ENCODE measurements around the gene CFAP74. TPM values are rescaled to one million over a fixed set of nuclear protein-coding genes. Genes with fewer than 3 reads are reported as not detected.

The CFAP74 gene
- polyA plus RNA-seq, 2 of the 4 experiments (the other 2 are of a cell fraction) = 0.03 to 0.04 TPM

DNA sequence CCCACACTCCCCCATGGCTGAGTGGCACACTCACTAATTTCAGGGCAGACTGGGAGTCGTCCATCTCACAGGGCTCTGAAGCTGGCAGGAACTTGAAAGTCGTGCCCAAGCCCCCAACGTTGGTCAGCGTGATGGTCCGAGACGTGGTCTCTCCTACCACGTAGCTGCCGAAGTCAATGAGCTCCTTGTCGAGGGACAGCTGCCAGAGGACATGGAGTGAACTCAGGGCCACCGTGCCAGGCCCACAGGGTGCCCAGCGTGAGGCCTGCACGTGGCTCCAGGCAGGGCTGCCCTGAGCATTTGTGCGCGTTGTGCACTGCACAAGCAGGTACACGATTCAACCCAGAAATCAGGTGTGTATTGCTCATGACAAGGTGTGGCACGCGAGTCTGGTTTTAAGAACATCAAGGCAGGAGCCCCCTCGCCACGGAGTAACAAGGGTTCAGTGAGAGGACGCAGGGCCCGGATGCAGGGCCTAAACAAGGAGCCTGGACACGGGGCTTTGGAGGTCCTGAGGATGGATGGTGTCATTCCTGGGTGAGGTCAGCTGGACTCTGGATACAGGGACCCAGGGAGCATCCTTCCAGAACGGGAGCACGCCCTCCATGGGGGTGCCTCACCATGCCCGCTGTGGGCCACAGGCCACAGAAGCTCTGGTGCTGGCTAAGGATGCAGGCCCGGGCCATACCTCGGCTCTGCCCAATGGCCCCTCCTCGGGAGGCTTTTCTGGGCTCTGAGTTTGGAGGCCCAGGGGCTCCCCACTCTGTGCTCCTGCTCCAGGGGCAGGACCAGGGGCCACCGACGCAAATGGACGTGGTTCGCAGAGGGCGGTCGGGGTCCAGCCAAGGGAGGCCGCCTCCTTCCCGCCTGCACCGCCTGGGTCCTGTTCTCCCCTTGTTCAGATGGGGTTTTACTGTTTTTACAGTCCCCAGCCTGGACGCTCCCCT, 46.7 kb downstream of the CFAP74 start:
- Histone ChIP-seq H3K4me2 (no peak overlapping the region), H3K4me3 (no peak overlapping the region), H3K27ac (no peak overlapping the region), H3K4me1 (peaks cover 6% of the 10 kb centered on the region; the same call in 1 of the 3 replicates), H3K9me3 (no peaks in the 10 kb centered on the region)
- no peak for TF ChIP-seq CBX2 (IDR thresholded peaks at IDR 0.05; ENCODE audit: borderline replicate concordance, low read depth)
- no peak for TF ChIP-seq HEYL (CRISPR knock-in tag; IDR thresholded peaks at IDR 0.05)
- TF ChIP-seq, protein P1, sequence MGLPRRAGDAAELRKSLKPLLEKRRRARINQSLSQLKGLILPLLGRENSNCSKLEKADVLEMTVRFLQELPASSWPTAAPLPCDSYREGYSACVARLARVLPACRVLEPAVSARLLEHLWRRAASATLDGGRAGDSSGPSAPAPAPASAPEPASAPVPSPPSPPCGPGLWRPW (IDR thresholded peaks at IDR 0.05) = no peak
- TF ChIP-seq JUN (IDR thresholded peaks at IDR 0.05) = no peak
- no peak for TF ChIP-seq ZC3H11A (IDR thresholded peaks at IDR 0.05)
- no peak for TF ChIP-seq POLR2AphosphoS2 (conservative IDR thresholded peaks at IDR 0.05; ENCODE audit: low read length)
- TF ChIP-seq HOXA7 (CRISPR knock-in tag; IDR thresholded peaks at IDR 0.05) = no peak
- TF ChIP-seq RCOR1 (IDR thresholded peaks at IDR 0.05; ENCODE audit: low read depth, low read length) = no peak
- TF ChIP-seq MYC (IDR thresholded peaks at IDR 0.05; ENCODE audit: borderline replicate concordance, low read length) = no peak
- TF ChIP-seq FOXS1 (CRISPR knock-in tag; IDR thresholded peaks at IDR 0.05) = no peak
- TF ChIP-seq KDM1A (IDR thresholded peaks at IDR 0.05; ENCODE audit: low read depth) = no peak
- TF ChIP-seq TP53 (CRISPR knock-in tag; IDR thresholded peaks at IDR 0.05) = no peak
- no peak for TF ChIP-seq MAZ (IDR thresholded peaks at IDR 0.05; ENCODE audit: borderline replicate concordance, low read depth, low read length)
- TF ChIP-seq EP300 (IDR thresholded peaks at IDR 0.05) = no peak
- no peak for TF ChIP-seq CEBPB (IDR thresholded peaks at IDR 0.05)
- no peak for TF ChIP-seq NFE2L2 (conservative IDR thresholded peaks at IDR 0.05; ENCODE audit: low read length)
- ATAC-seq (no peak), DNase-seq (ENCODE audit: low read depth in 1 of 2, low spot score in 1 of 2) (no peak), FAIRE-seq (no peak)
- ChIA-PET CTCF (interaction anchor here (1.5 to 6.9 kb wide), 3 partner anchors 14 to 92 kb away, joined by 3 to 76 read pairs (median 30); no protein-coding TSS in a partner anchor), POLR2A (no interaction called here)
- WGBS (ENCODE audit: missing lambda C conversion rate) = 77% methylated on average over 13 of the region's 38 CpGs

DNA sequence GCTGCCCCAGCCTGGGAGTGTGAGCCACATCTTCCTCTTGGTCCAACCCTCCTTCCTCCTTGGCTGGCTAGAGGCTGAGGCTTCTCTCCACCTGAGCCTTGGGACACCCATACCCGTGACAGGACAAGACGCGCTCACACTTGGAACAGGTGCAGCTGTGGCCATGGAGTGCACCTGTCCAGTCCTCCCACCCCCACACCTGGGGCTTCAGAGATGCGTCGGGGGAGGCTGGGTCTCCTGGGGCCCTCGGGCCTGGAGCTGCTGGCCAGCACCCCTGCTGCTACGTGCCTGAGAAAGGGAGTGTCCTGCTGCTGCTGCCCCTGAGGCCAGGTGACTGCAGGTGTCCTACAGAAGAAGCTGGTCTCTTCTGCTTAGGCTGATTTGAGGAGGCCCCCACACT, 47.5 kb downstream of the CFAP74 start:
- Histone ChIP-seq H3K4me2 (no peak overlapping the region), H3K9me3 (no peaks in the 10 kb centered on the region), H3K4me1 (peaks cover 6% of the 10 kb centered on the region; the same call in 1 of the 3 replicates), H3K27ac (no peak overlapping the region), H3K4me3 (no peak overlapping the region)
- DNase-seq (ENCODE audit: low read depth in 1 of 2, low spot score in 1 of 2) (no peak), ATAC-seq (no peak), FAIRE-seq (no peak)
- ChIA-PET CTCF (interaction anchor here (4.5 to 6.9 kb wide), 2 partner anchors 13 to 90 kb away, joined by 30 to 76 read pairs; no protein-coding TSS in a partner anchor), POLR2A (interaction anchor here (1.1 kb wide), 1 partner anchor 33 kb away, joined by 4 read pairs; no protein-coding TSS in a partner anchor)
- 90% methylated on average over 3 of the region's 7 CpGs for WGBS (ENCODE audit: missing lambda C conversion rate)
- TF ChIP-seq SMC3 (IDR thresholded peaks at IDR 0.05) (no peak), NFE2L2 (conservative IDR thresholded peaks at IDR 0.05; ENCODE audit: low read length) (no peak), EP300 (IDR thresholded peaks at IDR 0.05) (no peak), CBX8 (IDR thresholded peaks at IDR 0.05) (no peak), RCOR1 (IDR thresholded peaks at IDR 0.05; ENCODE audit: low read depth, low read length) (no peak), FOXS1 (CRISPR knock-in tag; IDR thresholded peaks at IDR 0.05) (no peak)
- TF ChIP-seq, protein P2, sequence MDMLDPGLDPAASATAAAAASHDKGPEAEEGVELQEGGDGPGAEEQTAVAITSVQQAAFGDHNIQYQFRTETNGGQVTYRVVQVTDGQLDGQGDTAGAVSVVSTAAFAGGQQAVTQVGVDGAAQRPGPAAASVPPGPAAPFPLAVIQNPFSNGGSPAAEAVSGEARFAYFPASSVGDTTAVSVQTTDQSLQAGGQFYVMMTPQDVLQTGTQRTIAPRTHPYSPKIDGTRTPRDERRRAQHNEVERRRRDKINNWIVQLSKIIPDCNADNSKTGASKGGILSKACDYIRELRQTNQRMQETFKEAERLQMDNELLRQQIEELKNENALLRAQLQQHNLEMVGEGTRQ (IDR thresholded peaks at IDR 0.05) = no peak
- TF ChIP-seq, protein P3, sequence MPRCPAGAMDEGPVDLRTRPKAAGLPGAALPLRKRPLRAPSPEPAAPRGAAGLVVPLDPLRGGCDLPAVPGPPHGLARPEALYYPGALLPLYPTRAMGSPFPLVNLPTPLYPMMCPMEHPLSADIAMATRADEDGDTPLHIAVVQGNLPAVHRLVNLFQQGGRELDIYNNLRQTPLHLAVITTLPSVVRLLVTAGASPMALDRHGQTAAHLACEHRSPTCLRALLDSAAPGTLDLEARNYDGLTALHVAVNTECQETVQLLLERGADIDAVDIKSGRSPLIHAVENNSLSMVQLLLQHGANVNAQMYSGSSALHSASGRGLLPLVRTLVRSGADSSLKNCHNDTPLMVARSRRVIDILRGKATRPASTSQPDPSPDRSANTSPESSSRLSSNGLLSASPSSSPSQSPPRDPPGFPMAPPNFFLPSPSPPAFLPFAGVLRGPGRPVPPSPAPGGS (IDR thresholded peaks at IDR 0.05) = no peak
- TF ChIP-seq, protein P4, sequence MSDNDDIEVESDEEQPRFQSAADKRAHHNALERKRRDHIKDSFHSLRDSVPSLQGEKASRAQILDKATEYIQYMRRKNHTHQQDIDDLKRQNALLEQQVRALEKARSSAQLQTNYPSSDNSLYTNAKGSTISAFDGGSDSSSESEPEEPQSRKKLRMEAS (IDR thresholded peaks at IDR 0.05) = no peak
- TF ChIP-seq, protein P5, sequence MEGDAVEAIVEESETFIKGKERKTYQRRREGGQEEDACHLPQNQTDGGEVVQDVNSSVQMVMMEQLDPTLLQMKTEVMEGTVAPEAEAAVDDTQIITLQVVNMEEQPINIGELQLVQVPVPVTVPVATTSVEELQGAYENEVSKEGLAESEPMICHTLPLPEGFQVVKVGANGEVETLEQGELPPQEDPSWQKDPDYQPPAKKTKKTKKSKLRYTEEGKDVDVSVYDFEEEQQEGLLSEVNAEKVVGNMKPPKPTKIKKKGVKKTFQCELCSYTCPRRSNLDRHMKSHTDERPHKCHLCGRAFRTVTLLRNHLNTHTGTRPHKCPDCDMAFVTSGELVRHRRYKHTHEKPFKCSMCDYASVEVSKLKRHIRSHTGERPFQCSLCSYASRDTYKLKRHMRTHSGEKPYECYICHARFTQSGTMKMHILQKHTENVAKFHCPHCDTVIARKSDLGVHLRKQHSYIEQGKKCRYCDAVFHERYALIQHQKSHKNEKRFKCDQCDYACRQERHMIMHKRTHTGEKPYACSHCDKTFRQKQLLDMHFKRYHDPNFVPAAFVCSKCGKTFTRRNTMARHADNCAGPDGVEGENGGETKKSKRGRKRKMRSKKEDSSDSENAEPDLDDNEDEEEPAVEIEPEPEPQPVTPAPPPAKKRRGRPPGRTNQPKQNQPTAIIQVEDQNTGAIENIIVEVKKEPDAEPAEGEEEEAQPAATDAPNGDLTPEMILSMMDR (IDR thresholded peaks at IDR 0.05) = no peak
- TF ChIP-seq, protein P6, sequence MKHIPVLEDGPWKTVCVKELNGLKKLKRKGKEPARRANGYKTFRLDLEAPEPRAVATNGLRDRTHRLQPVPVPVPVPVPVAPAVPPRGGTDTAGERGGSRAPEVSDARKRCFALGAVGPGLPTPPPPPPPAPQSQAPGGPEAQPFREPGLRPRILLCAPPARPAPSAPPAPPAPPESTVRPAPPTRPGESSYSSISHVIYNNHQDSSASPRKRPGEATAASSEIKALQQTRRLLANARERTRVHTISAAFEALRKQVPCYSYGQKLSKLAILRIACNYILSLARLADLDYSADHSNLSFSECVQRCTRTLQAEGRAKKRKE (CRISPR knock-in tag; IDR thresholded peaks at IDR 0.05; ENCODE audit: low read depth) = no peak
- TF ChIP-seq, protein P1 (IDR thresholded peaks at IDR 0.05) = no peak
- TF ChIP-seq, protein P7, sequence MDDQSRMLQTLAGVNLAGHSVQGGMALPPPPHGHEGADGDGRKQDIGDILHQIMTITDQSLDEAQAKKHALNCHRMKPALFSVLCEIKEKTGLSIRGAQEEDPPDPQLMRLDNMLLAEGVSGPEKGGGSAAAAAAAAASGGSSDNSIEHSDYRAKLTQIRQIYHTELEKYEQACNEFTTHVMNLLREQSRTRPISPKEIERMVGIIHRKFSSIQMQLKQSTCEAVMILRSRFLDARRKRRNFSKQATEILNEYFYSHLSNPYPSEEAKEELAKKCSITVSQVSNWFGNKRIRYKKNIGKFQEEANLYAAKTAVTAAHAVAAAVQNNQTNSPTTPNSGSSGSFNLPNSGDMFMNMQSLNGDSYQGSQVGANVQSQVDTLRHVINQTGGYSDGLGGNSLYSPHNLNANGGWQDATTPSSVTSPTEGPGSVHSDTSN (IDR thresholded peaks at IDR 0.05) = no peak
- TF ChIP-seq, protein P8, sequence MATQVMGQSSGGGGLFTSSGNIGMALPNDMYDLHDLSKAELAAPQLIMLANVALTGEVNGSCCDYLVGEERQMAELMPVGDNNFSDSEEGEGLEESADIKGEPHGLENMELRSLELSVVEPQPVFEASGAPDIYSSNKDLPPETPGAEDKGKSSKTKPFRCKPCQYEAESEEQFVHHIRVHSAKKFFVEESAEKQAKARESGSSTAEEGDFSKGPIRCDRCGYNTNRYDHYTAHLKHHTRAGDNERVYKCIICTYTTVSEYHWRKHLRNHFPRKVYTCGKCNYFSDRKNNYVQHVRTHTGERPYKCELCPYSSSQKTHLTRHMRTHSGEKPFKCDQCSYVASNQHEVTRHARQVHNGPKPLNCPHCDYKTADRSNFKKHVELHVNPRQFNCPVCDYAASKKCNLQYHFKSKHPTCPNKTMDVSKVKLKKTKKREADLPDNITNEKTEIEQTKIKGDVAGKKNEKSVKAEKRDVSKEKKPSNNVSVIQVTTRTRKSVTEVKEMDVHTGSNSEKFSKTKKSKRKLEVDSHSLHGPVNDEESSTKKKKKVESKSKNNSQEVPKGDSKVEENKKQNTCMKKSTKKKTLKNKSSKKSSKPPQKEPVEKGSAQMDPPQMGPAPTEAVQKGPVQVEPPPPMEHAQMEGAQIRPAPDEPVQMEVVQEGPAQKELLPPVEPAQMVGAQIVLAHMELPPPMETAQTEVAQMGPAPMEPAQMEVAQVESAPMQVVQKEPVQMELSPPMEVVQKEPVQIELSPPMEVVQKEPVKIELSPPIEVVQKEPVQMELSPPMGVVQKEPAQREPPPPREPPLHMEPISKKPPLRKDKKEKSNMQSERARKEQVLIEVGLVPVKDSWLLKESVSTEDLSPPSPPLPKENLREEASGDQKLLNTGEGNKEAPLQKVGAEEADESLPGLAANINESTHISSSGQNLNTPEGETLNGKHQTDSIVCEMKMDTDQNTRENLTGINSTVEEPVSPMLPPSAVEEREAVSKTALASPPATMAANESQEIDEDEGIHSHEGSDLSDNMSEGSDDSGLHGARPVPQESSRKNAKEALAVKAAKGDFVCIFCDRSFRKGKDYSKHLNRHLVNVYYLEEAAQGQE (IDR thresholded peaks at IDR 0.05) = no peak
